Suprapubic skin (tissue), 4 donors: ENCODE measurements around the gene PI4KB.

Experiments
- EP300 ChIP-seq: sonication (generic); formaldehyde crosslinking; IDR thresholded peaks from one replicate; pipeline ENCODE4 v1.6.1; 2017; ENCODE audit warnings: antibody characterized with exemption
- POLR2A ChIP-seq, 2 donors: fragments of 450-650 bp; IDR thresholded peaks; one replicate each; pipeline ENCODE4 v1.6.1; 2017; ENCODE audit warnings: antibody characterized with exemption in 2 of 2, mild to moderate bottlenecking in 2 of 2, moderate library complexity in 2 of 2
- POLR2AphosphoS5 ChIP-seq, 3 donors: sonication (generic); formaldehyde crosslinking; IDR thresholded peaks; one replicate each; pipeline ENCODE4 v1.6.1; 2017; ENCODE audit warnings: antibody characterized with exemption in 3 of 3
- TF ChIP-seq, protein P1 (sequence below), 2 donors: fragments of 200-600 bp in 1 of 2; fragments of 450-650 bp in 1 of 2; sonication (generic) in 1 of 2; IDR thresholded peaks; one replicate each; pipeline ENCODE4 v1.5.1; 2016 to 2019; ENCODE audit warnings: antibody characterized with exemption in 2 of 2, mild to moderate bottlenecking in 1 of 2, moderate library complexity in 1 of 2

DNA sequence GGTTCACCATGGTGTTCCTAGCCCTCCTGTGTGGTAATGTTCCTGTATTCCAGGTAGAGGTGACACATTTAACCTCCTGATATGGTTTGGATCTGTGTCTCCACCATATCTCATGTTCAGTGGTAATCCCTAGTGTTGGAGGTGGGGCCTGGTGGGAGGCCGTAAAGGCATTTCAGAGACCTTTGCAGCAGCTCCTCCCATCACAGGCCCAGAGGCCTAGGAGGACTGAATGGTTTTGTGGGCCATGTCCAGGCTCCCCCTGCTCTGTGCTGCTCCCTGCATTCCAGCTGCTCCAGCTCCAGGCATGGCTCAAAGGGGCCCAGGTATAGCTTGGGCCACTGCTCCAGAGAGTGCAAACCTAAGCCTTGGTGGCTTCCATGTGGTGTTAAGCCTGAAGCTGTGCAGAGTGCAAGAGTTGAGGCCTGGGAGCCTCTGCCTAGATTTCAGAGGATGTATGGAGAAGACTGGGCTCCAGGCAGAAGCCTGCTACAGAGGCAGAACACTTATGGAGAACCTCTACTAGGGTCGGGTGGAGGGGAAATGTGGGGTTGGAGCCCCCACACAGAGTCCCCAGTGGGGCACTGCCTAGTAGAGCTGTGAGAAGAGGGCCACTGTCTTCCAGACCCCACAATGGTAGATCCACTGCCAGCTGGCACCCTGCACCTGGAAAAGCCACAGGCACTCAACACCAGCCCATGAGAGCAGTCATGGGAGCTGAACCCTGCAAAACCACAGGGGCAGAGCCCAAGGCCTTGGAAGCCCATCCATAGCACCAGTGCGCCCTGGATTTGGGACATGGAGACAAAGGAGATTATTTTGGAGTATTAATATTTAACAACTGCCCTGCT is 35.3 kb upstream of the PI4KB start:
- TF ChIP-seq, protein P1, sequence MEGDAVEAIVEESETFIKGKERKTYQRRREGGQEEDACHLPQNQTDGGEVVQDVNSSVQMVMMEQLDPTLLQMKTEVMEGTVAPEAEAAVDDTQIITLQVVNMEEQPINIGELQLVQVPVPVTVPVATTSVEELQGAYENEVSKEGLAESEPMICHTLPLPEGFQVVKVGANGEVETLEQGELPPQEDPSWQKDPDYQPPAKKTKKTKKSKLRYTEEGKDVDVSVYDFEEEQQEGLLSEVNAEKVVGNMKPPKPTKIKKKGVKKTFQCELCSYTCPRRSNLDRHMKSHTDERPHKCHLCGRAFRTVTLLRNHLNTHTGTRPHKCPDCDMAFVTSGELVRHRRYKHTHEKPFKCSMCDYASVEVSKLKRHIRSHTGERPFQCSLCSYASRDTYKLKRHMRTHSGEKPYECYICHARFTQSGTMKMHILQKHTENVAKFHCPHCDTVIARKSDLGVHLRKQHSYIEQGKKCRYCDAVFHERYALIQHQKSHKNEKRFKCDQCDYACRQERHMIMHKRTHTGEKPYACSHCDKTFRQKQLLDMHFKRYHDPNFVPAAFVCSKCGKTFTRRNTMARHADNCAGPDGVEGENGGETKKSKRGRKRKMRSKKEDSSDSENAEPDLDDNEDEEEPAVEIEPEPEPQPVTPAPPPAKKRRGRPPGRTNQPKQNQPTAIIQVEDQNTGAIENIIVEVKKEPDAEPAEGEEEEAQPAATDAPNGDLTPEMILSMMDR (IDR thresholded peaks at IDR 0.05) = no peak
- TF ChIP-seq POLR2A (IDR thresholded peaks at IDR 0.05) = no peak
- no peak for TF ChIP-seq POLR2AphosphoS5 (IDR thresholded peaks at IDR 0.05)
- TF ChIP-seq EP300 = no peak
